Measurements from ENCODE around the gene COBL. TPM values are rescaled to one million over a fixed set of nuclear protein-coding genes. Genes with fewer than 3 reads are reported as not detected.

COBL gene
- total and polyA plus RNA-seq, 2 experiments from 2014 or later = 0.07 to 0.69 TPM

DNA sequence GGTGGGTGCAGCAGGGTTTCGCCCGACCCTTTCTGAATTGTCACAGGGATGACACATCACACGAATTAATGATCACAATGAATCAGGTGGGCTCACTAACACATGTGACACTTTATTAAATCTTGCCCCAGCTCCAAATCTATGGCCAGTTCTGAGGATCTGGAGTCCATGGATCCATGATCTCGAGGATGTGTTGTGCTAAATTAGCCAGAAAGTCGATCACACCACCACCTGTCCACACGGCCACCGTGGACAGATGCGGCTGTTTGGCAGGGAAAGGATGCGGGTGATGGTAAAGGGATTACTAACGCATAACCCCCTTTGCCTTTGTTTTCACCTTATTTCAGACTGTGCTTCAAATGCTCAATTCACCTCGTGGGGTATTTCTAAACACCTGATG lies 96.4 kb downstream of the COBL start:
- no peak overlapping the region for H3K27ac ChIP-seq
- TF ChIP-seq, protein P1, sequence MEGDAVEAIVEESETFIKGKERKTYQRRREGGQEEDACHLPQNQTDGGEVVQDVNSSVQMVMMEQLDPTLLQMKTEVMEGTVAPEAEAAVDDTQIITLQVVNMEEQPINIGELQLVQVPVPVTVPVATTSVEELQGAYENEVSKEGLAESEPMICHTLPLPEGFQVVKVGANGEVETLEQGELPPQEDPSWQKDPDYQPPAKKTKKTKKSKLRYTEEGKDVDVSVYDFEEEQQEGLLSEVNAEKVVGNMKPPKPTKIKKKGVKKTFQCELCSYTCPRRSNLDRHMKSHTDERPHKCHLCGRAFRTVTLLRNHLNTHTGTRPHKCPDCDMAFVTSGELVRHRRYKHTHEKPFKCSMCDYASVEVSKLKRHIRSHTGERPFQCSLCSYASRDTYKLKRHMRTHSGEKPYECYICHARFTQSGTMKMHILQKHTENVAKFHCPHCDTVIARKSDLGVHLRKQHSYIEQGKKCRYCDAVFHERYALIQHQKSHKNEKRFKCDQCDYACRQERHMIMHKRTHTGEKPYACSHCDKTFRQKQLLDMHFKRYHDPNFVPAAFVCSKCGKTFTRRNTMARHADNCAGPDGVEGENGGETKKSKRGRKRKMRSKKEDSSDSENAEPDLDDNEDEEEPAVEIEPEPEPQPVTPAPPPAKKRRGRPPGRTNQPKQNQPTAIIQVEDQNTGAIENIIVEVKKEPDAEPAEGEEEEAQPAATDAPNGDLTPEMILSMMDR (IDR thresholded peaks at IDR 0.05; ENCODE audit: low read depth, low read length) = no peak
- no peaks in the 10 kb centered on the region for H3K4me1 ChIP-seq (ENCODE audit: low read depth)
- H3K36me3 ChIP-seq = no peaks in the 10 kb centered on the region
- H3K27me3 ChIP-seq = no peaks in the 10 kb centered on the region
- H3K4me3 ChIP-seq = no peak overlapping the region
- no peaks in the 10 kb centered on the region for H3K9me3 ChIP-seq (ENCODE audit: low read depth)
- DNase-seq (ENCODE audit: low read depth in 1 of 2, low spot score in 1 of 2) = no peak

DNA sequence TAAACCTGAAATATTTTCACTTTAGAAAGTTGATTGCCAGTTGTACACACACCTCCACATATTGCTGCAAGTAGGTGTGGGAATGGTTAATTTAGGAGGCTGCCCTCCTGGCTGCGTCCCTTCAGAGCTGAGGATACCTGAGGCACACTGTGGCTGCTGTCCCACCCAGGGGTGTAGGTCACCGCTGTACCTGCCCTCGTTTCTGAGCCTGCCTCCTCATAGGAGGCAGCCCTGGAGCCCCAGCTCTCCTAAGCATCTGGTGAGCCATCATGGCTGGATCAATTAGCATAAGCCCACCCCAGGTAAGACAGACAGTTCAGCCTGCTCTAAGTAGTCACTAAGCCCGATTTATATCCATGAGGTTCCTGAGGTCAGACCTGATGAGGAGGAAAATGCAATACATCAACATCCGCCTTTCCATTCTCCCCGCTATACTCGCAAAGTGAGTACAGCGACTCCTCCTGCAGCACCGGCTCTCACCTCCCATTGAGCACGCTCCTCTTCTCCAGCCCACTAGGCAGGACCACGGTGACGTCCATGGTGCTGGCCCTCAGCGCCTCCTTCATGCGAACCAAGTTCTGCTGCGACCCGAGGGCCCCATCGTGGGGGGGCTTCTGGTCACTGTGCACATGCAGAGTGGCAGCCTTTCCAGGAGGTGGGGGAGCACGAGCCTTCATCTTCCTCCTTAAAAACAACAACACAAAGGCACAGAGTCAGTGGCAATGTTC lies 97.2 kb downstream of the COBL start:
- TF ChIP-seq, protein P1 (IDR thresholded peaks at IDR 0.05; ENCODE audit: low read depth, low read length) = no peak
- DNase-seq (ENCODE audit: low read depth in 1 of 2, low spot score in 1 of 2) = no peak
- H3K4me3 ChIP-seq = no peak overlapping the region
- no peaks in the 10 kb centered on the region for H3K27me3 ChIP-seq
- no peaks in the 10 kb centered on the region for H3K9me3 ChIP-seq (ENCODE audit: low read depth)
- H3K27ac ChIP-seq = no peak overlapping the region
- no peaks in the 10 kb centered on the region for H3K4me1 ChIP-seq (ENCODE audit: low read depth)
- H3K36me3 ChIP-seq = no peaks in the 10 kb centered on the region

DNA sequence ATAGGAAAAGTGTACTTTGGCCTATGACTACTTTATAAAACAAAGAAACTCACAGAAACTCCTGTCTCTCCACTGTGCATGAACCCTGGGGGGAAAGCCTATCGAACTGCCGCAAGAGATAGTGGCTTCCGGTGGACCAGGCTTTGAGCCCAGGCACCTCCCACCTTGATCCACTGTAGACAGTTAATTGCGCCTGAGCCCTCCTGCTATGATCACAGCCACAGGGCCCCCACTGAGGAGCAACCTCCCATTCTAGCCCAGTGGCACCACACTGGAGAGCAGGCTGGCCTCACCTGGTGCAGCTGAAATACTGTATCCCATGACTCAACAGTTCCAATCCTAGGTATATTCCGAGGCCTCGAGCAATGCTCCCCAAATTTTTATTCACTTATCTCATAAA lies 98.8 kb downstream of the COBL start:
- Histone ChIP-seq H3K4me3 (no peak overlapping the region), H3K36me3 (no peaks in the 10 kb centered on the region), H3K4me1 (ENCODE audit: low read depth) (no peaks in the 10 kb centered on the region), H3K9me3 (ENCODE audit: low read depth) (no peaks in the 10 kb centered on the region), H3K27ac (no peak overlapping the region), H3K27me3 (no peaks in the 10 kb centered on the region)
- DNase-seq (ENCODE audit: low read depth in 1 of 2, low spot score in 1 of 2) = no peak
- TF ChIP-seq, protein P1 (IDR thresholded peaks at IDR 0.05; ENCODE audit: low read depth, low read length) = no peak

DNA sequence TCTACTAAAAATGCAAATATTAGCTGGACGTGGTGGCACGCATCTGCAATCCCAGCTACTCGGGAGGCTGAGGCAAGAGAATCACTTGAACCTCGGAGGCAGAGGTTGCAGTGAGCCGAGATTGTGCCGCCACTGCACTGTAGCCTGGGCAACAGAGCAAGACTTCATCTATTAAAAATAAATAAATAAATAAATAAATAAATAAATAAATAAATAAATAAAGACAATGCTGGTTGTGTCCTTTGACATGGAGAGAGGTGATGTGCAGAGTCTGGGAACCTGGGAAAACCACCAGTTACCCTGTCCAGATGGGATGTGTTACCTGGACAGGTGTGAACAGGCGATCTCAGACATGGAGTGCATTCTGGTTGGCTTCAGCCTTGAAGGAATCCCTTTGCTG lies 102.5 kb downstream of the COBL start:
- no peak overlapping the region for H3K4me3 ChIP-seq
- H3K27me3 ChIP-seq = no peaks in the 10 kb centered on the region
- H3K27ac ChIP-seq = no peak overlapping the region
- no peaks in the 10 kb centered on the region for H3K4me1 ChIP-seq (ENCODE audit: low read depth)
- TF ChIP-seq, protein P1 (IDR thresholded peaks at IDR 0.05; ENCODE audit: low read depth, low read length) = no peak
- no peaks in the 10 kb centered on the region for H3K36me3 ChIP-seq
- H3K9me3 ChIP-seq (ENCODE audit: low read depth) = no peaks in the 10 kb centered on the region
- no peak for DNase-seq (ENCODE audit: low read depth in 1 of 2, low spot score in 1 of 2)

DNA sequence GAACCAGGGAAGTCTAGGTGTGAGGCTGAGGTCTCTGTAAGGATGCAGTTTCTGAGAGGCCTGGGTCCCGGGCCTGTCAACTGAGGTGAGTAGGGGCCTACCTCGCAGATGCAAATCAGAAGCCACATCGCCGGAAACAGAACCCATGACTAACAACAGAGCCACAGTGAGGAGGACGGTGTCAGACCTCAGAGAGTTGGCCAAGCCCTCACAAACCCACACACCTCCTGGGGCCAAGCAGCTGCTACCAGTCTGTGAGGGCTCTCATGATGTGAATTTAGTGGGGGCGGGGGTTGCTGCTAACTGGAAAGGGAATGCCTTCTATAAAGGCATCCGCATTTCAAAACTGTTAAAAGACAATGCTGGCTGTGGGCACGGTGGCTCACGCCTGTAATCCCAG lies 103.0 kb downstream of the COBL start:
- H3K36me3 ChIP-seq = no peaks in the 10 kb centered on the region

More for the DNA sequence above, 103.0 kb downstream of the COBL start:
- TF ChIP-seq, protein P1 (IDR thresholded peaks at IDR 0.05; ENCODE audit: low read depth, low read length) = no peak
- no peak overlapping the region for H3K27ac ChIP-seq
- DNase-seq (ENCODE audit: low read depth in 1 of 2, low spot score in 1 of 2) = no peak
- no peak overlapping the region for H3K4me3 ChIP-seq
- H3K4me1 ChIP-seq (ENCODE audit: low read depth) = no peaks in the 10 kb centered on the region
- no peaks in the 10 kb centered on the region for H3K27me3 ChIP-seq
- no peaks in the 10 kb centered on the region for H3K9me3 ChIP-seq (ENCODE audit: low read depth)
